Measurements from ENCODE around the gene PPP1R9B. TPM values are rescaled to one million over a fixed set of nuclear protein-coding genes. Genes with fewer than 3 reads are reported as not detected.

The PPP1R9B gene
- total RNA-seq, 1 experiment from 2014 or later = 112 TPM

- DNase-seq (ENCODE audit: low read depth, low spot score) (no peak), ATAC-seq (no peak)
- Histone ChIP-seq H3K9me2 (ENCODE audit: insufficient read depth) (no peaks in the 10 kb centered on the region), H3K36me3 (ENCODE audit: control insufficient read depth in 1 of 2, insufficient read depth in 2 of 2, low read length in 2 of 2) (peaks cover 0 to 15% of the 10 kb centered on the region in 2 experiments; a peak in 2 of 4 replicates), H2AFZ (ENCODE audit: low read depth, low read length, poor library complexity, severe bottlenecking) (no peak overlapping the region), H3K27me3 (ENCODE audit: insufficient read depth, low read length) (no peaks in the 10 kb centered on the region), H3K4me2 (ENCODE audit: low read length) (no peak overlapping the region), H3K79me2 (ENCODE audit: insufficient read depth, low read length) (no peaks in the 10 kb centered on the region), H3K9ac (ENCODE audit: low read length) (no peak overlapping the region), H3K4me3 (replicated peaks in 1 of 2; ENCODE audit: low read depth in 1 of 2, low read length in 2 of 2) (no peak overlapping the region), H3K9me3 (ENCODE audit: control insufficient read depth in 1 of 2, insufficient read depth in 1 of 2, low read depth in 1 of 2, low read length in 2 of 2) (no peaks in the 10 kb centered on the region), H3K27ac (ENCODE audit: low read depth, low read length) (no peak overlapping the region), H3K4me1 (ENCODE audit: control insufficient read depth in 1 of 2, insufficient read depth in 2 of 2, low read length in 2 of 2) (peaks cover 0 to 4% of the 10 kb centered on the region in 2 experiments; a peak in 1 of 4 replicates), H4K20me1 (ENCODE audit: insufficient read depth) (no peaks in the 10 kb centered on the region)
- intact Hi-C loops (cut with micrococcal nuclease) = no loop called here
- no peak for TF ChIP-seq RAD21 (IDR thresholded peaks at IDR 0.05; ENCODE audit: low read depth)
- no peak for TF ChIP-seq SIN3A (IDR thresholded peaks at IDR 0.05; ENCODE audit: low read depth)
- no peak for TF ChIP-seq EZH2 (IDR thresholded peaks at IDR 0.05)
- no peak for TF ChIP-seq EGR1 (IDR thresholded peaks at IDR 0.05; ENCODE audit: low read depth)
- ChIA-PET CTCF (no interaction called here), RAD21 (ENCODE audit: low non-redundant PET in 1 of 2, low total read pairs in 2 of 2, uncharacterized antibody in 2 of 2, unreplicated experiment in 2 of 2) (interaction anchor here in 1 of 2 experiments (0.8 kb wide), 1 partner anchor 103 kb away, joined by 4 read pairs; no protein-coding TSS in a partner anchor), POLR2A (no interaction called here)
- BruUV-seq (replicated peaks) = no TSS peak
Measured at GRCh38 chr17:50192144-50192617, 41.7 kb upstream of the PPP1R9B start.

GRCh38 chr17:50191359-50192143 is 41.1 kb upstream of the PPP1R9B start:
- H3K9me3 ChIP-seq (ENCODE audit: control insufficient read depth in 1 of 2, insufficient read depth in 1 of 2, low read depth in 1 of 2, low read length in 2 of 2) = no peaks in the 10 kb centered on the region
- H3K9ac ChIP-seq (ENCODE audit: low read length) = no peak overlapping the region
- ChIA-PET POLR2A (no interaction called here), RAD21 (ENCODE audit: low non-redundant PET in 1 of 2, low total read pairs in 2 of 2, uncharacterized antibody in 2 of 2, unreplicated experiment in 2 of 2) (interaction anchor here in 1 of 2 experiments (0.8 kb wide), 1 partner anchor 103 kb away, joined by 4 read pairs; no protein-coding TSS in a partner anchor), CTCF (no interaction called here)
- H3K9me2 ChIP-seq (ENCODE audit: insufficient read depth) = no peaks in the 10 kb centered on the region
- H3K4me3 ChIP-seq (replicated peaks in 1 of 2; ENCODE audit: low read depth in 1 of 2, low read length in 2 of 2) = no peak overlapping the region
- intact Hi-C loops (cut with micrococcal nuclease) = no loop called here
- BruUV-seq (replicated peaks) = no TSS peak
- ATAC-seq (no peak), DNase-seq (ENCODE audit: low read depth, low spot score) (no peak)
- no peaks in the 10 kb centered on the region for H3K4me1 ChIP-seq (ENCODE audit: control insufficient read depth in 1 of 2, insufficient read depth in 2 of 2, low read length in 2 of 2)
- H3K36me3 ChIP-seq (ENCODE audit: control insufficient read depth in 1 of 2, insufficient read depth in 2 of 2, low read length in 2 of 2) = peaks cover 0 to 15% of the 10 kb centered on the region in 2 experiments; a peak in 2 of 4 replicates
- H3K27ac ChIP-seq (ENCODE audit: low read depth, low read length) = no peak overlapping the region
- H3K27me3 ChIP-seq (ENCODE audit: insufficient read depth, low read length) = no peaks in the 10 kb centered on the region
- H3K79me2 ChIP-seq (ENCODE audit: insufficient read depth, low read length) = no peaks in the 10 kb centered on the region
- H2AFZ ChIP-seq (ENCODE audit: low read depth, low read length, poor library complexity, severe bottlenecking) = no peak overlapping the region
- H4K20me1 ChIP-seq (ENCODE audit: insufficient read depth) = no peaks in the 10 kb centered on the region
- no peak overlapping the region for H3K4me2 ChIP-seq (ENCODE audit: low read length)
- TF ChIP-seq SIN3A (IDR thresholded peaks at IDR 0.05; ENCODE audit: low read depth) = no peak
- TF ChIP-seq POLR2A (IDR thresholded peaks at IDR 0.05; ENCODE audit: borderline replicate concordance, extremely low read depth, insufficient read depth, insufficient read length) = no peak
- no peak for TF ChIP-seq REST (IDR thresholded peaks at IDR 0.05; ENCODE audit: low read depth)
- no peak for TF ChIP-seq CEBPB (IDR thresholded peaks at IDR 0.05; ENCODE audit: low read depth)
- TF ChIP-seq EGR1 (IDR thresholded peaks at IDR 0.05; ENCODE audit: low read depth) = no peak
- TF ChIP-seq JUND (IDR thresholded peaks at IDR 0.05) = no peak
- no peak for TF ChIP-seq MAX (IDR thresholded peaks at IDR 0.05)
- no peak for TF ChIP-seq SRF (IDR thresholded peaks at IDR 0.05; ENCODE audit: low read depth)
- no peak for TF ChIP-seq FOSL1 (IDR thresholded peaks at IDR 0.05; ENCODE audit: low read depth)
- TF ChIP-seq CBX3 (IDR thresholded peaks at IDR 0.05; ENCODE audit: low read depth) = no peak
- TF ChIP-seq TCF7L2 (IDR thresholded peaks at IDR 0.05; ENCODE audit: borderline replicate concordance, extremely low read depth, insufficient read depth, insufficient read length) = no peak
- TF ChIP-seq ATF3 (IDR thresholded peaks at IDR 0.05) = no peak
- no peak for TF ChIP-seq ELF1 (IDR thresholded peaks at IDR 0.05; ENCODE audit: borderline replicate concordance, low read depth)

Measured in HCT116 (cell line).